MCF 10A (cell line): ENCODE measurements around the gene PCNA. TPM values are rescaled to one million over a fixed set of nuclear protein-coding genes. Genes with fewer than 3 reads are reported as not detected.
A peak's percentile ranks its signal among the peaks of the same experiment; 100 is the strongest.
"Not testable (repeated sequence)": the region's sequence is repeated elsewhere in the genome, so short reads cannot be mapped to it uniquely, and the experiment has no call there.

Experiments
- BruUV-seq: library from RNA; stranded (reverse); fragments of 400-500 nt; replicated peaks from 2 replicates; lab custom pipeline; 2021; lab: Mats Ljungman, UMichigan
- CTCF ChIA-PET: fragments of 300-600 bp; sonication (Branson Sonifier 250); formaldehyde crosslinking; extraction: SDS; loops from one replicate; lab custom pipeline; 2021; ENCODE audit warnings: antibody characterized with exemption, inconsistent platforms; lab: Yijun Ruan, JAX
- POLR2A ChIA-PET: fragments of 300-600, 350-650 bp; sonication (Branson Sonifier 250); formaldehyde crosslinking; extraction: SDS; loops from one replicate; lab custom pipeline; 2020; ENCODE audit warnings: antibody characterized with exemption, inconsistent platforms; lab: Yijun Ruan, JAX
- DNase-seq: peaks from one replicate; pipeline ENCODE4 v3.0.0-alpha.2; 2018; ENCODE audit not compliant: unreplicated experiment
- H3K27ac Mint-ChIP-seq: one replicate; pipeline ENCODE4 v1.8.0; 2022; ENCODE audit warnings: mild to moderate bottlenecking, low read depth, mixed read lengths; ENCODE audit not compliant: unreplicated experiment
- H3K27me3 Mint-ChIP-seq: one replicate; pipeline ENCODE4 v1.8.0; 2022; ENCODE audit warnings: mixed read lengths; ENCODE audit not compliant: insufficient read depth, unreplicated experiment
- H3K36me3 Mint-ChIP-seq: one replicate; pipeline ENCODE4 v1.8.0; 2022; ENCODE audit warnings: mild to moderate bottlenecking, moderate library complexity, mixed read lengths; ENCODE audit not compliant: insufficient read depth, unreplicated experiment
- H3K4me1 Mint-ChIP-seq: one replicate; pipeline ENCODE4 v1.8.0; 2022; ENCODE audit warnings: mixed read lengths; ENCODE audit not compliant: insufficient read depth, unreplicated experiment
- H3K4me3 Mint-ChIP-seq: one replicate; pipeline ENCODE4 v1.8.0; 2022; ENCODE audit warnings: mild to moderate bottlenecking, moderate library complexity, mixed read lengths; ENCODE audit not compliant: unreplicated experiment
- H3K9me3 Mint-ChIP-seq: one replicate; pipeline ENCODE4 v1.8.0; 2022; ENCODE audit warnings: mixed read lengths; ENCODE audit not compliant: unreplicated experiment
- intact Hi-C: fragments of 100-400 bp; cut with micrococcal nuclease; formaldehyde crosslinking; loops from 2 replicates; pipeline ENCODE4 v1.14.1; 2022
- total RNA-seq: library from RNA; stranded (reverse); gene quantifications from 2 replicates; pipeline ENCODE4 v1.2.3, GENCODE V29; 2022
- TF ChIP-seq, protein P1 (sequence below): fragments of 200-600 bp; IDR thresholded peaks from one replicate; pipeline ENCODE4 v1.8.0; 2022; ENCODE audit warnings: antibody characterized with exemption, mild to moderate bottlenecking; ENCODE audit not compliant: unreplicated experiment

Gene PCNA
- total RNA-seq, 1 experiment from 2014 or later, result 45.5 TPM

DNA sequence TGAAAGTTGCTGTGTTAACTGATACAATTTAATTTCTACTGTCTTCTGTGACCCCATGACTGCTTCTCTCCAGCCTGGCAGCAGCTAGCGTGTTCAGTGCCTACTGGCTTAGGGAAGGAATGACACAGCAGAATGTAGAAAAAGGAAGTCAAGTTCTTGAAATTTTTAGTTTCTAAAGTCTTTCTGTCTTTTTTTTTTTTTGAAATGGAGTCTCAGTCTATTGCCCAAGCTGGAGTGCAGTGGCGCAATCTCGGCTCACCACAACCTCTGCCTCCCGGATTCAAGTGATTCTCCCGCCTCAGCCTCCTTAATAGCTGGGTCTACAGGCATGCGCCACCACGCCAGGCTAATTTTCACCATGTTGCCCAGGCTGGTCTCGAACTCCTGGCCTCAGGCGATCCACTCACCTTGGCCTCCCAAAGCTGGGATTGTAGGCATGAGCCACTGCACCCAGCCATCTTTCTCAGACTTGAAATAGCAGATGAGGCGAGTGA, 39.3 kb downstream of the PCNA start:
- Mint-ChIP-seq H3K4me3 (no peak overlapping the region), H3K27me3 (no peaks in the 10 kb centered on the region), H3K27ac (peak overlapping the region; percentile 50), H3K36me3 (no peaks in the 10 kb centered on the region), H3K9me3 (no peaks in the 10 kb centered on the region), H3K4me1 (no peaks in the 10 kb centered on the region)
- intact Hi-C loops, result no loop called here
- TF ChIP-seq, protein P1, sequence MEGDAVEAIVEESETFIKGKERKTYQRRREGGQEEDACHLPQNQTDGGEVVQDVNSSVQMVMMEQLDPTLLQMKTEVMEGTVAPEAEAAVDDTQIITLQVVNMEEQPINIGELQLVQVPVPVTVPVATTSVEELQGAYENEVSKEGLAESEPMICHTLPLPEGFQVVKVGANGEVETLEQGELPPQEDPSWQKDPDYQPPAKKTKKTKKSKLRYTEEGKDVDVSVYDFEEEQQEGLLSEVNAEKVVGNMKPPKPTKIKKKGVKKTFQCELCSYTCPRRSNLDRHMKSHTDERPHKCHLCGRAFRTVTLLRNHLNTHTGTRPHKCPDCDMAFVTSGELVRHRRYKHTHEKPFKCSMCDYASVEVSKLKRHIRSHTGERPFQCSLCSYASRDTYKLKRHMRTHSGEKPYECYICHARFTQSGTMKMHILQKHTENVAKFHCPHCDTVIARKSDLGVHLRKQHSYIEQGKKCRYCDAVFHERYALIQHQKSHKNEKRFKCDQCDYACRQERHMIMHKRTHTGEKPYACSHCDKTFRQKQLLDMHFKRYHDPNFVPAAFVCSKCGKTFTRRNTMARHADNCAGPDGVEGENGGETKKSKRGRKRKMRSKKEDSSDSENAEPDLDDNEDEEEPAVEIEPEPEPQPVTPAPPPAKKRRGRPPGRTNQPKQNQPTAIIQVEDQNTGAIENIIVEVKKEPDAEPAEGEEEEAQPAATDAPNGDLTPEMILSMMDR, result no peak
- ChIA-PET CTCF (interaction anchor here (0.8 to 2.7 kb wide), 4 partner anchors 11 to 319 kb away, joined by 3 to 13 read pairs (median 4); no protein-coding TSS in a partner anchor), POLR2A (interaction anchor here (1.4 kb wide), 1 partner anchor 17 kb away, joined by 3 read pairs; no protein-coding TSS in a partner anchor)
- no TSS peak for BruUV-seq
- peak; percentile 55 for DNase-seq

DNA sequence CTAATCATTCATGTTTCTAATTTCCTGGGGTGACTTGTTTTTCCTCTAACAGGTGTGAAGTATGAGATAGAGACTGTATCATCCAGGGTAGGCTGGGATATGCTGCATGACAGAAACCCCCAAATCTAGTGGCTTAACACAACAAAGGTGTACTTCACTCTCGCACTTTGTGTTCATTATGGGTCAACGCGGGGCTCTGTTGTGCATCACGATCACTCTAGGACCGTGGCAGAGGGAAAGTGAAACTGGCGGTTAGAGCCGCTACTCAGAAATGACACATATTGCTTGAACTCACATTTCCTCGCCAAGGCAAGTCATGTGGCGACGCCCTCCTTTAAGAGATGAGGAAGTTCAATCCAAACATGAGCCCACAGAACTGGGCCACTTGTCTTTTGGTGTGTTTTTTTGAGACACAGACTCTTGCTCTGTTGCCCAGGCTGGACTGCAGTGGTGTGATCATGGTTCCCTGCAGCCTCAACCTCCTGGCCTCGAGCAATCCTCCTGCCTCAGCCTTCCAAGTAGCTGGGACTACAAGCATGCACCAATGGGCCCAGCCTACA, 41.3 kb downstream of the PCNA start:
- ChIA-PET POLR2A (no interaction called here), CTCF (interaction anchor here (1.1 kb wide), 1 partner anchor 9 kb away, joined by 5 read pairs; no protein-coding TSS in a partner anchor)
- no TSS peak for BruUV-seq
- H3K9me3 Mint-ChIP-seq, result no peaks in the 10 kb centered on the region
- no peak overlapping the region for H3K4me3 Mint-ChIP-seq
- H3K27ac Mint-ChIP-seq, result no peak overlapping the region
- intact Hi-C loops, result no loop called here
- no peaks in the 10 kb centered on the region for H3K27me3 Mint-ChIP-seq
- H3K4me1 Mint-ChIP-seq, result peaks cover 11% of the 10 kb centered on the region
- no peak for DNase-seq
- H3K36me3 Mint-ChIP-seq, result no peaks in the 10 kb centered on the region
- TF ChIP-seq, protein P1, result no peak

DNA sequence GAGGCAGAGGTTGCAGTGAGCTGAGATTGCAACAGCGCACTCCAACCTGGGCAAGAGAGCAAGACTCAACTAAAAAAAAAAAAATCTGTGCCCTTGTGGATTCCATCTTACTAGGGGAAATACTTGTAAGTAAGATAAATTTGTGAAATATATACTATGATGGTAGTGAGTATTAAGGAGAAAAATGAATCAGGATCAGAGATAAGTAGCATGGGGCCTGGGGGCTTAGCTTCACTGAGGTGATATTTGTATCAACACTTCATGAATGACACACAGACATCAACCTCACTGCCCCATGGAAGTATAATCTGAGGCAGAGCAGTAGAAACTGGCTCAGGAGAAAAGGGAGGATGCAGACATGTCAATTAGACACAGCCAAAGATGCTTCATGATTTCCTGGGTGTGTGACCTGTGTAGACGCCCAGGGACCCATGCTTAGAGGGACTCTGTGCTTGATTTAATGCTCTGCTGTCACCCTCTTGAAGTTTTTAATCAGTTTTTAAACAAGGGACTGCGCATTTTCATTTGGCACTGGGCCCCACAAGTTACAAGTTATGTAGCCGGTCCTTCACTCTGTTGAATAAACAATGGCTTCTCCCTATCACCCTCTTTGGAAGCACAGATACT, 41.9 kb downstream of the PCNA start:
- ChIA-PET CTCF (interaction anchor here (1.5 kb wide), 1 partner anchor 21 kb away, joined by 5 read pairs; no protein-coding TSS in a partner anchor), POLR2A (no interaction called here)
- no peak for DNase-seq
- no peaks in the 10 kb centered on the region for H3K36me3 Mint-ChIP-seq
- no peaks in the 10 kb centered on the region for H3K9me3 Mint-ChIP-seq
- intact Hi-C loops, result no loop called here
- peaks cover 17% of the 10 kb centered on the region for H3K4me1 Mint-ChIP-seq
- TF ChIP-seq, protein P1, result no peak
- no TSS peak for BruUV-seq
- no peak overlapping the region for H3K27ac Mint-ChIP-seq
- H3K4me3 Mint-ChIP-seq, result no peak overlapping the region
- no peaks in the 10 kb centered on the region for H3K27me3 Mint-ChIP-seq

DNA sequence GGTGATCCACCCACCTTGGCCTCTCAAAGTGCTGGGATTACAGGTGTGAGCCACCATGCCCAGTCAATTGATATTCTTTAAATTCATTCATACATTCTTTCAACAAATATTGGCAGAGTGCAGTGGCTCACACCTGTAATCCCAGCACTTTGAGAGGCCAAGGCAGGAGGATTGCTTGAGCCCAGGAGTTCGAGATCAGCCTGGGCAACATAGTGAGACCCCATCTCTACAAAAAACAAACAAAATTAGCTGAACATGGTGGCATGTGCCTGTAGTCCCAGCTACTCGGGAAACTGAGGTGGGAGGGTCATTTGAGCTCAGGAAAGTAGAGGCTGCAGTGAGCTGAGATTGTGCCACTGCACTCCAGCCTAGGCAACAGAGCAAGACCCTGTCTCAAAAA, 42.8 kb downstream of the PCNA start:
- H3K36me3 Mint-ChIP-seq, H3K4me3 Mint-ChIP-seq, intact Hi-C loops, BruUV-seq, H3K27ac Mint-ChIP-seq, H3K27me3 Mint-ChIP-seq, DNase-seq, H3K9me3 Mint-ChIP-seq: not testable (repeated sequence)
- peaks cover 20% of the 10 kb centered on the region for H3K4me1 Mint-ChIP-seq
- ChIA-PET CTCF (interaction anchor here (0.6 to 1.5 kb wide), 4 partner anchors 9 to 26 kb away, joined by 3 to 5 read pairs (median 4); no protein-coding TSS in a partner anchor), POLR2A (interaction anchor here (0.5 kb wide), 1 partner anchor 16 kb away, joined by 3 read pairs; no protein-coding TSS in a partner anchor)
